Skin epidermis (tissue), 12 donors: ENCODE results near the gene CCSER1.
"Not testable (repeated sequence)": the region's sequence is repeated elsewhere in the genome, so short reads cannot be mapped to it uniquely, and the experiment has no call there.

Experiments used
- H3K27ac ChIP-seq, 21 experiments: fragments of 200-600 bp; sonication (generic) in 11 of 21; one replicate each; pipeline ENCODE4 v1.5.0; 2020; ENCODE audit warnings: mild to moderate bottlenecking in 3 of 21, inconsistent platforms in 2 of 21, moderate library complexity in 2 of 21
- H3K4me3 ChIP-seq, 7 experiments: fragments of 200-600 bp; sonication (generic) in 2 of 7; one replicate each; pipeline ENCODE4 v1.5.0; 2020; ENCODE audit warnings: inconsistent platforms in 2 of 7, mild to moderate bottlenecking in 2 of 7, moderate library complexity in 1 of 7

The CCSER1 gene

GRCh38 chr4:90412786-90413185 is 285.6 kb downstream of the CCSER1 start:
- not testable (repeated sequence) for H3K4me3 ChIP-seq, H3K27ac ChIP-seq

DNA sequence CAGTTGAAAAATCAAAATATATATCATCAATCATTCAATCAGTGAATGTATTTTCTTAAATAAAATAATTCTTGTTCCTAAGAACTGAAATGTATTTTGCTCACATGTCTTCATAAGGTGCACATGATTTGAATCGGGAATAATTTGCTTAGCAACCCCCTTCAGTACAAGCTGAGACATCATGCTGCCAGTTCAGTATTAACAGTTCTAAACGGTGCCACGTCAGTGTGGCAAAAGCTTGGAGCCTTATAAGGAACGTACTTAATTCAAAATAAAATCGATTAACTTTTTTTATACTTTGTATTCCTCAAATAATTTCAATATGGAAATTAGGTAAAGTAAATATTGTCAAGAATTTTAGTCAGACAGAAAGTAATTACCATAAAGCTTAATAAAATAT is 287.9 kb downstream of the CCSER1 start:
- no peak overlapping the region for H3K4me3 ChIP-seq
- no peak overlapping the region for H3K27ac ChIP-seq

- Histone ChIP-seq H3K27ac (no peak overlapping the region), H3K4me3 (no peak overlapping the region)
Measured at GRCh38 chr4:90419124-90419711, 292.0 kb downstream of the CCSER1 start.

DNA sequence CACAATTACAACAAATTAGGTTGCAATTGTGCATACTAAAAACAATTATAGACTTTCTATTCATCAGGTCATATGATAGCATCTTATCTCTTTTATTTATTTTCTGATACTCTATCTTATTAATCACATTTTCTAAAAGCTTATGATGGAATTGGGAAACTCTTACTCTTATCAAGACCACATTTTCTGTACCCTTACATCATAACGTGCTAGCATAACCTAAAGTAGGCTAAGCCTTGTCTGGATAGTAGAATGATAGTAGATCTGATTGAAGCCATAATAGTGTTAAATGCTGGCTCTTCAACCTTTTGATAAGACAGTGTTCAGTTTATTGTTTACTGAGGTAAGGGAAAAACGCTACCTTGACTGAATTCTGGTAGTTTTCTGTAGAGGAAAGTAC is 294.0 kb downstream of the CCSER1 start:
- no peak overlapping the region for H3K4me3 ChIP-seq
- no peak overlapping the region for H3K27ac ChIP-seq

DNA sequence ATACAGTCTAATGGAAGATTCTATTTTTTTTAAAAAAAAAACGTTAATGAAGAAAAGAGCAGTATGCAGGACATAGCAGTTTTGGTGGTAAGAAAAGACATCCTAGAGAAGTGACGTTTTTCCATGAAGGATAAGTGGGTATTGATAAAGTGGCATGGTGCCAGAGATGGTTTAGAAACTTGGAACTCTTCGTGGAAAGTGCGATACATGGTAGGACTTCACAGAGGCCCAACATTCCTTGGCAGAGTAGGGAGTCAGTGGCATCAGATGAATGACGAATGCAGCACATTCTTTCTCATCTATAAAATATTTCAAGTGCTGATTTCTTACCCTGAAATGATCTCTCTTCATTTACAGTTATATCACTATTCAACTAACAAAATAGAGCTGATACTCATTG is 298.7 kb downstream of the CCSER1 start:
- no peak overlapping the region for H3K4me3 ChIP-seq
- no peak overlapping the region for H3K27ac ChIP-seq

DNA sequence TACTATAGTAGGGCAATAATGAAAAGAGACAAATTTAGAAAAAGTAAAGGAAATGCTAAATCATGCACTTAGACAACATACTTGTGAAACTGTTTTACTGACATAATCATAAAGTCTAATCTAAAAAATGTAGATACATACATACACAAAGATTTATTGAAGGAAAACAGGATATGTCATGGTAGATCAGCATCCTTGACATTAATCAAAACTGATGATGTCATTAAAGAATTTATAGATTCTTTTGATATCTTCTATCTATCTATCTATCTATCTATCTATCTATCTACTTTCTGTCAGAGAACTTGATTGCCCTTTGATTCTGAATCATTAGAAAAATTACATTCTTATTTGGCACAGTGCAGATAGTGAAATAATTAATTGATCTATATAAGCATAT is 311.3 kb downstream of the CCSER1 start:
- Histone ChIP-seq H3K27ac (no peak overlapping the region), H3K4me3 (no peak overlapping the region)

DNA sequence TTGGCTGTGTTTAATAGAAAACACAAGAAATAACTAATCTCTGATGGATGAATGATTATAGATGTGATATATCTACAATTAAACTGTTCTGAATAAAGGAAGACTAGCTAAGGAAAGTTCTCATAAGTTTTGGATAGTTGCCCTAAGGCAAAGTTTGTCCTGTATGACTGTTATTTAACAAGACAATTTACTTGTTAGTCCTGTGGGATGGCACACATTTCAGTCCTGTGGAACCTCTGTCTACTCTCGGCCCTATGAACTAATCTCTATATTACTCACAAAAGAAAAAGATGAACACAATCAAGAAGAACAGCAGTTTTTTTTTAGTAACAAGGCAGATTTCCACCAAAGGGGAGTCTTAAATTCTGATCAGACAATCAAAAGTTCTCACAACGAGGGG is 314.6 kb downstream of the CCSER1 start:
- no peak overlapping the region for H3K4me3 ChIP-seq
- H3K27ac ChIP-seq: no peak overlapping the region

DNA sequence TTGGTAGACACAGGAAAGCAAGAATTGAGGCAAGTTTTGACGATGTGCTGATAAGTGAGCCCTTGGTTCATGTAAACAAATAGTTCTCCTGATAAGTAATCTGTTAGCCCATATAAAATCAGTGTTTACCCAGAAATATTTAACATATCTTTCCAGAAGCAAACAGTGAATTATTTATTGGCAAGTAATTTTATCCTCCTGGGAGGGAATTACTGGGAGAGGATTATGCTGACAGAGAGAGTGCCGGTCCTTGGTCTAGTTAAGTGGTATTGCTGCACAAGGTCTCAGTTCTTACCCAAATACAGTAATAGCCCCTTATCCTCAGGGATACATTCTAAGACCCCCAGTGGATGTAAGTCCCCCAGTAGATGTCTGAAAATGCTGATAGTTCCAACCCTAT is 315.4 kb downstream of the CCSER1 start:
- Histone ChIP-seq H3K27ac (no peak overlapping the region), H3K4me3 (no peak overlapping the region)

- Histone ChIP-seq H3K27ac (no peak overlapping the region), H3K4me3 (no peak overlapping the region)
Measured at GRCh38 chr4:90443231-90443630, 316.0 kb downstream of the CCSER1 start.

GRCh38 chr4:90444904-90445303 is 317.7 kb downstream of the CCSER1 start:
- Histone ChIP-seq H3K4me3 (no peak overlapping the region), H3K27ac (no peak overlapping the region)

DNA sequence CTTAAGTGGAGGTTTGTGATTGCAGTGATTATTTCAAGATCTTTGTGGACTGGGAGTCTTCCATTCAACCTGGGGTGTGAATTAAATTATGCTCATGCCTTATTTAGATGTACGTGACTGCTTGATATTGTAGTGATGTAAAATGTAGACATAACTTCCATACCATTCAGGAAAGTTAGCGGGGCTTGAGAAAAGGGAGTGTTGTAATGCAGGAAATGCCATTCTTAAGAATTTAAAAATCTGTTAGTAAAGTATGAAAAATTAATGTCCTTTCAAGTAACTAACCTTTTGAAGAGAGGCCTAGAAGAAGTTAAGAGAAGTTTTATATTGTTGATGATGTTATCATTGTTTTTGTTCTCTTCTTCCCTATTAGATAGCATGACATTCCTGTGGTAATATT is 318.2 kb downstream of the CCSER1 start:
- Histone ChIP-seq H3K27ac (no peak overlapping the region), H3K4me3 (no peak overlapping the region)

DNA sequence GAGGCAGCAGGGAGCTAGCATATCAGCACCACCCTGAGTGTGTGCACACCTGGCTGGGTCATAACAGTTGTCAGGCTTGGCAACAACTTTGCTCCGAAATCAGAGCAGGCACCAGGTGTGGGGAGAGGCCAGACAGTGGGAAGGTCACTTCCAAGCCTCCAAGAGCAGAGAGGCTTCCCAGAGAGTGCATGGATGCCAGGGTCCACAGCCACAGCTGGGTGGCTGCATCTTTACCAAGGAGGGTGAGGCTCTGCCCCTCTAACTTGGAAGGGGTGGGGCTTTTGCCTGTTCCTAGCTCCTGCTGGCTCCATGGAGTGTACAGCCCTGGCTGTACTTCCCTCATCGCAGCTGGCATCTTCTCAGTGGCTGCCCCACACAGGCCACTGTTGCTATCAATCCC is 322.4 kb downstream of the CCSER1 start:
- no peak overlapping the region for H3K4me3 ChIP-seq
- H3K27ac ChIP-seq: no peak overlapping the region

- no peak overlapping the region for H3K4me3 ChIP-seq
Measured at GRCh38 chr4:90456891-90457290, 329.7 kb downstream of the CCSER1 start.

DNA sequence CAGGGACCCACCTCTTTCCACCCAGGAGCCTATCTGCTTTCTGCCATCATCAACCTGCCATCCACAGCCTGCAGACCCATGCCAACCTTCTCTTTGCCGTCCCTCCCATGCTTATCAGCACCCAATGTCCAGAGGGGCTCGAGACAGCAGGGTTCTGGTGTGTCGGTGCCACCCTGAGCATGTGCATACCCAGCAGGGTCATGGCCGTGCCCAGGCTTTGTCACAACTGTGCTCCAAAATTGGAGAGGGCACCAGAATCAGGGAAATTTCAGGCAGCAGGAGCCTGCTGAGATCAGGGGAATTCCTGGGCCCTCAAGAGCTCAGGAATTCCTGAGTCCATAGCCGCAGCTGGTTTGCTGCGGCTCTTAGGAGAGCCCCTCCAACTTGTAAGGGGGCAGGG is 330.6 kb downstream of the CCSER1 start:
- no peak overlapping the region for H3K4me3 ChIP-seq
- H3K27ac ChIP-seq: no peak overlapping the region

More at GRCh38 chr4:90456891-90457290, 329.7 kb downstream of the CCSER1 start:
- H3K27ac ChIP-seq: no peak overlapping the region

- H3K4me3 ChIP-seq: no peak overlapping the region
- H3K27ac ChIP-seq: no peak overlapping the region
Measured at GRCh38 chr4:90458576-90458975, 331.4 kb downstream of the CCSER1 start.

GRCh38 chr4:90474484-90474883 is 347.3 kb downstream of the CCSER1 start:
- H3K4me3 ChIP-seq: no peak overlapping the region

GRCh38 chr4:90476019-90476418 is 348.8 kb downstream of the CCSER1 start:
- H3K27ac ChIP-seq: no peak overlapping the region

More at GRCh38 chr4:90474484-90474883, 347.3 kb downstream of the CCSER1 start:
- H3K27ac ChIP-seq: no peak overlapping the region

DNA sequence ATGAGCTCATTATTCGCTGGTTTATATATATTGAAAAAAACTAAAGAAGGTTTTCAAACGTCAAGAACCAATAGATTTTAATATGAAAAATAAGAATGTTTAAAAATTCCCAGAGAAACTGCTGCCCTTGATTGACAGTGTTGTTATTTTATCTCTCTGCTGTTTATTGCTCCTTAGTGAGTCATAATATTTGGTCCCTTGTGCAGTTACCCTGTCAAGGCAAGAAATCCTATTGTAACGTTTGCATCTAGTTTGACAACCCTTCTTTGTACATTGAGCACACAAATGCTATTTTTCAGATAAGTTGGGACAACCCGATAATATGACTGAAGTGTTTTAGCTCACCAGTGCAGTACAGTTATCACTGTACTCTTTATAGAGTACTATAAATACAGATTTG is 349.4 kb downstream of the CCSER1 start:
- no peak overlapping the region for H3K4me3 ChIP-seq
- H3K27ac ChIP-seq: no peak overlapping the region

More at GRCh38 chr4:90476019-90476418, 348.8 kb downstream of the CCSER1 start:
- no peak overlapping the region for H3K4me3 ChIP-seq

DNA sequence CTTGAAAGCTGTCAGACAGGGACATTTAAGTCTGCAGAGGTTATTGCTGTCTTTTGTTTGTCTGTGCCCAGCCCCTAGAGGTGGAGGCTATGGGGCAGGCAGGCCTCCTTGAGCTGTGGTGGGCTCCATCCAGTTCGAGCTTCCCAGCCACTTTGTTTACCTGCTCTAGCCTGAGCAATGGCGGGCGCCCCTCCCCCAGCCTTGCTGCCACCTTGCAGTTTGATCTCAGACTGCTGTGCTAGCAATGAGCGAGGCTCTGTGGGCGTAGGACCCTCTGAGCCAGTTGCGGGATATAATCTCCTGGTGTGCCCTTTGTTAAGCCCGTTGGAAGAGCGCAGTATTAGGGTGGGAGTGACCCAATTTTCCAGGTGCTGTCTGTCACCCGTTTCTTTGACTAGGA is 357.7 kb downstream of the CCSER1 start:
- not testable (repeated sequence) for H3K4me3 ChIP-seq, H3K27ac ChIP-seq

DNA sequence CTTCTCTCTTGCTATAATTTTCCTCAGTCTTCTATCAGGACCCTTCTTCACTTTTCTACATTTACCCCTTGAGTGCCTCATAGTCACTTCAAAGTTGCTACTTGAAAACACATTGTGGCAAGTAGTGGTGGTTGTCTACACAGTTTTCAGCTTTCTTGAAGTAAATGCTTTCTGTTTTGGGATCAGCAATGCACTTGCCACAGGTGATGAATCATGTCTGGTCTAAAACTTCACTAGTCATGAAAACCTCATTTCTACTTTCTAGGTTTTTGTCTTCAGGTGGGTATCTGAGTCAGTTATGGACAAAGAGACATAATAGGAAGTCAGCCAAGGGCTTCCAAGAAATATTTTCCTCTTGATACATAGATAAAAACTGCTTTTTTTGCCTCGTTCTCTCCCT is 359.2 kb downstream of the CCSER1 start:
- Histone ChIP-seq H3K4me3 (no peak overlapping the region), H3K27ac (no peak overlapping the region)

DNA sequence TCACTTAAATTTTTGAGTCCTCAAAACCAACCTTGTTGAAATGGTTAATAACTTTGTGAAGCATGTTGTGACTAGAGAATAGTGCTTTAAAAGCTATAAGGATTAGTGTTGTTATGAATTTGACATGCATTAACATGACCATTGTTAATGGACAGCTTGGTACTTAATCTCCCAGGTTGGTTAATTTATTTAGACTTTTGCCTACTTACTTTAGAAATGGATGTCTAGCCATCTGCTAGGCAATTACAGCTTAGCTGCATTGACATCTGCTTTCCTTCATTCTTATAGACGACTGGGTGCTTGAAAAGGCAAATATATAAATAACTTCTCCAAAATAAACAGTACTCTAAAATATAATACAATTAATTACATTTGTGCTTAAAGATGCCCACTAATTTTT is 368.0 kb downstream of the CCSER1 start:
- H3K27ac ChIP-seq: no peak overlapping the region
- H3K4me3 ChIP-seq: no peak overlapping the region

DNA sequence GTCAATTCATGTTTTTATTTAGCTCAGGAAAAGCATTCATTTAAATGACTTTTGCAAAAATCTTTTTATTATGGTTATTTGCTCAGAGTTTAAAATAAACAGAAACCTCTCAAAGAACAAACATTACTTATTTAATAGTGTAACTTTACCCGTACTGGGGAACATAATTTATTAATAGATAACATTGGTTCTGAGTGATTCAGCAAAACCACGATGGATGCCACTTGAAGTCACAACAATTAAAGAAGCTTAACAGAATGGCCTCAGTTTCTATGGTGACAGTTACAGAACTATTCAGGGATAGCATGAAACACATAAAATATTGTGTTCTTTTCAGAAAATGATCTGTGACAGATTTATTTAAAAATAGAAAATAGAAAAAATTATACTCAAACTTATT is 368.7 kb downstream of the CCSER1 start:
- no peak overlapping the region for H3K27ac ChIP-seq
- H3K4me3 ChIP-seq: no peak overlapping the region
